ENCODE measurements around the gene THBD.

THBD gene

GRCh38 chr20:23058240-23058639, 8.8 kb upstream of the THBD start:
- Histone ChIP-seq H3K4me1 (ENCODE audit: control insufficient read depth, insufficient read depth, low read length) (peaks cover 14% of the 10 kb centered on the region), H3K9ac (ENCODE audit: low read depth, low read length) (no peak overlapping the region), H3K27me3 (ENCODE audit: control insufficient read depth, insufficient read depth, low read length) (peaks cover 4% of the 10 kb centered on the region), H3K9me3 (ENCODE audit: control insufficient read depth, insufficient read depth, low read length) (no peaks in the 10 kb centered on the region), H3K36me3 (ENCODE audit: control insufficient read depth, insufficient read depth, low read length) (no peaks in the 10 kb centered on the region), H3K4me3 (ENCODE audit: low read depth, low read length) (no peak overlapping the region)

- H3K4me3 ChIP-seq (ENCODE audit: low read depth, low read length), result no peak overlapping the region
- peaks cover 2% of the 10 kb centered on the region for H3K4me1 ChIP-seq (ENCODE audit: control insufficient read depth, insufficient read depth, low read length)
- H3K27me3 ChIP-seq (ENCODE audit: control insufficient read depth, insufficient read depth, low read length), result peaks cover 45% of the 10 kb centered on the region
- H3K36me3 ChIP-seq (ENCODE audit: control insufficient read depth, insufficient read depth, low read length), result no peaks in the 10 kb centered on the region
- no peak overlapping the region for H3K9ac ChIP-seq (ENCODE audit: low read depth, low read length)
- H3K9me3 ChIP-seq (ENCODE audit: control insufficient read depth, insufficient read depth, low read length), result no peaks in the 10 kb centered on the region
Observed at GRCh38 chr20:23052904-23053303, 3.4 kb upstream of the THBD start.

GRCh38 chr20:23050847-23051627, 1.6 kb upstream of the THBD start:
- peaks cover 64% of the 10 kb centered on the region for H3K27me3 ChIP-seq (ENCODE audit: control insufficient read depth, insufficient read depth, low read length)

DNA sequence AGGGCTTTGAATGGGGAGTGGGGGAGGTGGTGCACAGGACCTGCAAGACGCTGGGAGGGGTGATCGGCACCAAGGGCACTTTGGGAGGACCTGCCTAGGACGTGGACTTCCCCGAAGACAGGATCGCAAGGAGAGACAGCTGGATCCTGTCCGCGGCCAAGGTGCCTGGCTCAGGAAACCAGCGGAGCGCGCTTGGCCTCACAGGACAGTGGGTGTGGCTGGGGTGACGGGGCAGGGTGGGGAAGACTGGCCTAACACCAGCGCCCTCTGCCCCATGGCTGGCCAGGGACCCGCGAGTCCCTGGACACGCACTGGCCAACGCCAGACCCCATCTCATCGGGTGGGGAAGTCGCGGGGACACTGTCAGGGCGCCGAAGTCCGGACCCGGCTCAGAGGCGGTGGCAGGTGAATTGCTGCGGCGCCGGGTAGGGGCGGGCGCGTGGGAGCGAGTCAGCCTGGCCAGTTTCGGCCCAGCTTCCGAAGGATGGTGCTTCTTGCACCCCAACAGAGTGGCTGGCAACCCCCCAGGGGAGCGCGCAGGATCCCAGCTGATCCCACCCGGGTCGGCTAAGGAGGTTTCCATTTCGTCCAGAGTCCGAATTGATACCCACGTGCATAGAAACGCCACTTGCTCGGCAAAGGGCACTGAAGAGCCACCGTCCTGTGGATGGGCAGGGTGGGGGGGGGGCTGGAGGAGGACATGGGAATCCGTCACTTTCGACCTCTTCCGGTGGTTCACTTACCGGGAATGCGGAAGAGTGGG, 785 bp upstream of the THBD start:
- Histone ChIP-seq H3K36me3 (ENCODE audit: control insufficient read depth, insufficient read depth, low read length) (no peaks in the 10 kb centered on the region), H3K4me3 (ENCODE audit: low read depth, low read length) (peak overlapping the region; percentile 75), H3K9ac (ENCODE audit: low read depth, low read length) (no peak overlapping the region), H3K9me3 (ENCODE audit: control insufficient read depth, insufficient read depth, low read length) (no peaks in the 10 kb centered on the region), H3K4me1 (ENCODE audit: control insufficient read depth, insufficient read depth, low read length) (peaks cover 2% of the 10 kb centered on the region), H3K27me3 (ENCODE audit: control insufficient read depth, insufficient read depth, low read length) (peaks cover 64% of the 10 kb centered on the region)

More at GRCh38 chr20:23050847-23051627, 1.6 kb upstream of the THBD start:
- Histone ChIP-seq H3K9ac (ENCODE audit: low read depth, low read length) (peak overlapping the region; percentile 79), H3K9me3 (ENCODE audit: control insufficient read depth, insufficient read depth, low read length) (no peaks in the 10 kb centered on the region), H3K36me3 (ENCODE audit: control insufficient read depth, insufficient read depth, low read length) (no peaks in the 10 kb centered on the region), H3K4me1 (ENCODE audit: control insufficient read depth, insufficient read depth, low read length) (peaks cover 2% of the 10 kb centered on the region), H3K4me3 (ENCODE audit: low read depth, low read length) (peak overlapping the region; percentile 75)

GRCh38 chr20:23048283-23049200, 930 bp downstream of the THBD start:
- Histone ChIP-seq H3K9ac (ENCODE audit: low read depth, low read length) (no peak overlapping the region), H3K4me1 (ENCODE audit: control insufficient read depth, insufficient read depth, low read length) (peaks cover 2% of the 10 kb centered on the region), H3K27me3 (ENCODE audit: control insufficient read depth, insufficient read depth, low read length) (peaks cover 69% of the 10 kb centered on the region), H3K4me3 (ENCODE audit: low read depth, low read length) (peak overlapping the region; percentile 75), H3K36me3 (ENCODE audit: control insufficient read depth, insufficient read depth, low read length) (no peaks in the 10 kb centered on the region), H3K9me3 (ENCODE audit: control insufficient read depth, insufficient read depth, low read length) (no peaks in the 10 kb centered on the region)

- H3K9me3 ChIP-seq (ENCODE audit: control insufficient read depth, insufficient read depth, low read length), result no peaks in the 10 kb centered on the region
- peak overlapping the region; percentile 75 for H3K4me3 ChIP-seq (ENCODE audit: low read depth, low read length)
- H3K9ac ChIP-seq (ENCODE audit: low read depth, low read length), result no peak overlapping the region
- no peaks in the 10 kb centered on the region for H3K36me3 ChIP-seq (ENCODE audit: control insufficient read depth, insufficient read depth, low read length)
- H3K27me3 ChIP-seq (ENCODE audit: control insufficient read depth, insufficient read depth, low read length), result peaks cover 67% of the 10 kb centered on the region
- H3K4me1 ChIP-seq (ENCODE audit: control insufficient read depth, insufficient read depth, low read length), result peaks cover 2% of the 10 kb centered on the region
Observed at GRCh38 chr20:23047738-23048214, 1.7 kb downstream of the THBD start.

DNA sequence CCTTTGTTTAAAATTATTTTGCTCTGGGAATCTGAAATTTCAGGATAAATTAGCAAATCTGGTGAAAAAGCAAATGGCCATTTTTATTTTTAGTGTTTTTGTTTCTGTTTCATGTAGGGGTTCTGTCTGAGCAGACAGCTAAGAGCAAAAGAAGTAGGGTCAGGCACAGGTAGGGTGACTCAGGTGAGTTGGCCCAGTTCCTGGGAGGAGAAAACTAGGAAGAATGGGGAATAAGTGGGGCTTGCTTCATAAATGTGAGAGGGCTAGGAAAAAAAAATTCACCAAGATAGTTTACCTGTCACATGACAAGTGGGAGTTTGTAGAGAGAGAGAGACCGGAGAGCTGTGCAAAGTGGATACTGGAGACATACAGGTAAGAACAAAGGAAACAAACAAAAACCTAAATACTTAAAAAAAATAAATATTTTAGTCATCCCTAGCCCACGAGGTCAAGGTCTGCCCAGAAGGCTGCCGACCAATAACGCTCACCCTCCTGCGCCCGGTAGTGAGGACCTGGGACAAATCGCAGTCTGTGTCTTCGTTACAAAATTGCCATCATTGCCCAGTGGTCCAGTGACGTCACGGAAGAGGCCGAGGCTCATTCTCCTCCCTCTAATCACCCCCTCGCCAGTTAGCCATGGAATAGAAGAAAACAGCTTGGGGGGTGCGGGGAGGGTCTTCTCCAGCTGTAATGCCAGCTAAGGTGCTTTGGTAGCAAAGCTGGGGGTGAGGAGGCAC, 2.3 kb downstream of the THBD start:
- peaks cover 8% of the 10 kb centered on the region for H3K4me1 ChIP-seq (ENCODE audit: control insufficient read depth, insufficient read depth, low read length)
- no peak overlapping the region for H3K4me3 ChIP-seq (ENCODE audit: low read depth, low read length)
- peaks cover 61% of the 10 kb centered on the region for H3K27me3 ChIP-seq (ENCODE audit: control insufficient read depth, insufficient read depth, low read length)
- H3K9me3 ChIP-seq (ENCODE audit: control insufficient read depth, insufficient read depth, low read length), result no peaks in the 10 kb centered on the region
- no peak overlapping the region for H3K9ac ChIP-seq (ENCODE audit: low read depth, low read length)
- no peaks in the 10 kb centered on the region for H3K36me3 ChIP-seq (ENCODE audit: control insufficient read depth, insufficient read depth, low read length)

GRCh38 chr20:23046431-23046830, 3.0 kb downstream of the THBD start:
- Histone ChIP-seq H3K4me1 (ENCODE audit: control insufficient read depth, insufficient read depth, low read length) (peaks cover 11% of the 10 kb centered on the region), H3K36me3 (ENCODE audit: control insufficient read depth, insufficient read depth, low read length) (no peaks in the 10 kb centered on the region), H3K9me3 (ENCODE audit: control insufficient read depth, insufficient read depth, low read length) (no peaks in the 10 kb centered on the region), H3K9ac (ENCODE audit: low read depth, low read length) (no peak overlapping the region), H3K4me3 (ENCODE audit: low read depth, low read length) (no peak overlapping the region), H3K27me3 (ENCODE audit: control insufficient read depth, insufficient read depth, low read length) (peaks cover 54% of the 10 kb centered on the region)

- Histone ChIP-seq H3K4me3 (ENCODE audit: low read depth, low read length) (no peak overlapping the region), H3K27me3 (ENCODE audit: control insufficient read depth, insufficient read depth, low read length) (peaks cover 47% of the 10 kb centered on the region)
Observed at GRCh38 chr20:23043376-23043775, 6.1 kb downstream of the THBD start.

DNA sequence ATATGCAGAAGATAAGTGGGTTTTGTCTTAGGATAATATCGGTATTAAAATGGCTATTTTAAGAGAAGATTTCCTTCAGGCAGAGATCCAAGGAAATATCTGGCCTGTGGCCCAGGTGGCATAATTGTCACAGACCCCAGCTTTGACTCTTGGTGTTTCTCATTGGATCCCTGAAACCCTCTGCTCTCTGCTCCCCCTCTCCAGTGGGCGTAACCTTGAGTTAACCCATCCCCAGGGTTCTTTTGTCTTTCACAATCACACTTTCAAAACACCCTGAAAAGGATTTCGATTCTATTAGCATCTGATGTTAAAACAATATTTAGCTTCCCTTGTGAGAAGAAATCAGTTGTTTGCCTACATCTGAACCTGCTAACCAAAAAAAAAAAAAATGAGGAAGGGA, 7.2 kb downstream of the THBD start:
- peaks cover 11% of the 10 kb centered on the region for H3K4me1 ChIP-seq (ENCODE audit: control insufficient read depth, insufficient read depth, low read length)
- H3K4me3 ChIP-seq (ENCODE audit: low read depth, low read length), result no peak overlapping the region
- H3K9me3 ChIP-seq (ENCODE audit: control insufficient read depth, insufficient read depth, low read length), result no peaks in the 10 kb centered on the region
- peaks cover 47% of the 10 kb centered on the region for H3K27me3 ChIP-seq (ENCODE audit: control insufficient read depth, insufficient read depth, low read length)
- H3K9ac ChIP-seq (ENCODE audit: low read depth, low read length), result no peak overlapping the region
- H3K36me3 ChIP-seq (ENCODE audit: control insufficient read depth, insufficient read depth, low read length), result no peaks in the 10 kb centered on the region

More at GRCh38 chr20:23043376-23043775, 6.1 kb downstream of the THBD start:
- Histone ChIP-seq H3K4me1 (ENCODE audit: control insufficient read depth, insufficient read depth, low read length) (peaks cover 11% of the 10 kb centered on the region), H3K36me3 (ENCODE audit: control insufficient read depth, insufficient read depth, low read length) (no peaks in the 10 kb centered on the region), H3K9me3 (ENCODE audit: control insufficient read depth, insufficient read depth, low read length) (no peaks in the 10 kb centered on the region), H3K9ac (ENCODE audit: low read depth, low read length) (no peak overlapping the region)

Measured in iPS-15b (cell line).